ENCODE data around the gene CA12.

The CA12 gene

GRCh38 chr15:63401714-63402497 lies 20.3 kb upstream of the CA12 start:
- DNase-seq: no peak

GRCh38 chr15:63401078-63401477 lies 19.4 kb upstream of the CA12 start:
- no peak for DNase-seq

- DNase-seq: no peak
These were observed 16.8 kb upstream of the CA12 start for GRCh38 chr15:63398456-63398855.

GRCh38 chr15:63396152-63396928 lies 14.7 kb upstream of the CA12 start:
- DNase-seq: no peak

GRCh38 chr15:63395730-63396151 lies 14.1 kb upstream of the CA12 start:
- no peak for DNase-seq

- no peak for DNase-seq
These were observed 10.8 kb upstream of the CA12 start for GRCh38 chr15:63392361-63393009.

GRCh38 chr15:63391669-63392360 lies 10.2 kb upstream of the CA12 start:
- peak; percentile 30 for DNase-seq

GRCh38 chr15:63390689-63391088 lies 9.0 kb upstream of the CA12 start:
- no peak for DNase-seq

- peak; percentile 47 for DNase-seq
These were observed 8.4 kb upstream of the CA12 start for GRCh38 chr15:63389902-63390670.

- DNase-seq: peak; percentile 33
These were observed 6.9 kb upstream of the CA12 start for GRCh38 chr15:63388511-63388910.

- peak; percentile 6 for DNase-seq
These were observed 6.3 kb upstream of the CA12 start for GRCh38 chr15:63387748-63388493.

- DNase-seq: no peak
These were observed 4.4 kb upstream of the CA12 start for GRCh38 chr15:63385911-63386531.

GRCh38 chr15:63384906-63385305 lies 3.3 kb upstream of the CA12 start:
- DNase-seq: no peak

GRCh38 chr15:63382966-63383710 lies 1.5 kb upstream of the CA12 start:
- DNase-seq: no peak

- DNase-seq: no peak
These were observed 801 bp downstream of the CA12 start for GRCh38 chr15:63380808-63381282.

- DNase-seq: no peak
These were observed 1.4 kb downstream of the CA12 start for GRCh38 chr15:63380151-63380807.

GRCh38 chr15:63379492-63380150 lies 2.0 kb downstream of the CA12 start:
- DNase-seq: no peak

- no peak for DNase-seq
These were observed 2.7 kb downstream of the CA12 start for GRCh38 chr15:63378946-63379345.
